AG04449 (cell line): ENCODE data around the gene LRRC71.

Source experiments
- CTCF ChIA-PET: fragments of 350-600 bp; formaldehyde crosslinking; extraction: SDS; loops from one replicate; lab custom pipeline; 2021; ENCODE audit warnings: antibody characterized with exemption; lab: Yijun Ruan, JAX
- POLR2A ChIA-PET: fragments of 400-600, 350-600 bp; formaldehyde crosslinking; extraction: SDS; loops from one replicate; lab custom pipeline; 2020; ENCODE audit warnings: antibody characterized with exemption, inconsistent platforms; lab: Yijun Ruan, JAX
- DNase-seq: peaks from one replicate; pipeline ENCODE4 v3.0.0-alpha.2; 2010; ENCODE audit warnings: low read depth, low spot score
- H3K4me3 ChIP-seq: 2 replicates; pipeline ENCODE4 v1.5.1; 2011; ENCODE audit warnings: low read depth, mild to moderate bottlenecking, control low read depth, low read length
- TF ChIP-seq, protein P1 (sequence below): IDR thresholded peaks from one replicate; pipeline ENCODE4 v1.5.1; 2011; ENCODE audit warnings: mild to moderate bottlenecking, moderate library complexity, low read length, control low read depth, inconsistent platforms; ENCODE audit not compliant: insufficient read depth; ENCODE audit errors: missing control alignments

The LRRC71 gene

DNA sequence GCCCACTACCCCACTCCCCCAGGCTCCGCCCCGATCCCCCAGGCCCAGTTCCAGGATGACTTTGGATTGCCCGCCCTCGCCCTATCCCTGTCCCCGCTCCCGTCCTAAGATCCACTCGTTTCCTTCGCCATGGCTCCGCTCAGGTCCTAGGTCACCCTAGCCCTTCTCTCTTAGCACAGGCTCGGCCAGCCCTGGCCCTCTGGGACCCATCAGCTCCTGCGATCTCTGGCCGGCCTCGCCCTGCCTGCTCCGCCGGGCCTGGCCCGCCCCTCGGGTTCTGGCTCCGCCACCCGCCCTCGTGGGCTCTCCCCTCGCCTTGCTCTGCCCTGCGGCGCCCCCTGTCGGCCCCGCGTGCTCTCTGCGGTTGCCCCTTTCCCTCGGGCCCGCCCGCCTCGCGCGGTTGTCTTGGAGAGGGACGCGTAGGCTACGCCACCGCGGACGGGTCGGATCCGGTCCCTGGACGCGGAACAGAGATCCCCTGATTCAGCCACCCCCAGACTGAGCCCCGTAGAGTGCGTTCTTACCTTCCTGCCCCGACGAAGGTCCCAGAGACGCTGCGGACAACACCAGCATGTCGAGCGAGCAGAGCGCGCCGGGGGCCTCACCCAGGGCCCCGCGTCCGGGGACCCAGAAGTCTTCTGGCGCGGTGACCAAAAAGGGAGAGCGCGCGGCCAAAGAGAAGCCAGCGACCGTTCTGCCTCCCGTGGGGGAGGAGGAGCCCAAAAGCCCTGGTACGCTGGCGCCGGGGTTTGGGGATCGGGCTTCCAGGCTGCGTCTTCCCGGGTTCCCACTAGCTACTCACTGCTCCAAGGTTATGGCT lies at the start of gene LRRC71:
Gene LRRC71, plus strand, starts transcription at position 400 of the 820 bp plus-strand sequence. Its CDS starts 172 bp downstream, at position 572.
- ChIA-PET POLR2A (interaction anchor here (0.6 kb wide), 1 partner anchor 27 kb away, joined by 3 read pairs; the partner anchor contains the start of gene PEAR1), CTCF (interaction anchor here (0.7 to 12.0 kb wide), 13 partner anchors 8 to 236 kb away, joined by 3 to 678 read pairs (median 7); partner anchors contain the start of genes NTRK1 and PEAR1)
- peak within 1 kb of the TSS; percentile 30; the same call in 1 of the 2 replicates for H3K4me3 ChIP-seq
- DNase-seq = no peak
- TF ChIP-seq, protein P1, sequence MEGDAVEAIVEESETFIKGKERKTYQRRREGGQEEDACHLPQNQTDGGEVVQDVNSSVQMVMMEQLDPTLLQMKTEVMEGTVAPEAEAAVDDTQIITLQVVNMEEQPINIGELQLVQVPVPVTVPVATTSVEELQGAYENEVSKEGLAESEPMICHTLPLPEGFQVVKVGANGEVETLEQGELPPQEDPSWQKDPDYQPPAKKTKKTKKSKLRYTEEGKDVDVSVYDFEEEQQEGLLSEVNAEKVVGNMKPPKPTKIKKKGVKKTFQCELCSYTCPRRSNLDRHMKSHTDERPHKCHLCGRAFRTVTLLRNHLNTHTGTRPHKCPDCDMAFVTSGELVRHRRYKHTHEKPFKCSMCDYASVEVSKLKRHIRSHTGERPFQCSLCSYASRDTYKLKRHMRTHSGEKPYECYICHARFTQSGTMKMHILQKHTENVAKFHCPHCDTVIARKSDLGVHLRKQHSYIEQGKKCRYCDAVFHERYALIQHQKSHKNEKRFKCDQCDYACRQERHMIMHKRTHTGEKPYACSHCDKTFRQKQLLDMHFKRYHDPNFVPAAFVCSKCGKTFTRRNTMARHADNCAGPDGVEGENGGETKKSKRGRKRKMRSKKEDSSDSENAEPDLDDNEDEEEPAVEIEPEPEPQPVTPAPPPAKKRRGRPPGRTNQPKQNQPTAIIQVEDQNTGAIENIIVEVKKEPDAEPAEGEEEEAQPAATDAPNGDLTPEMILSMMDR = peak; percentile 98

DNA sequence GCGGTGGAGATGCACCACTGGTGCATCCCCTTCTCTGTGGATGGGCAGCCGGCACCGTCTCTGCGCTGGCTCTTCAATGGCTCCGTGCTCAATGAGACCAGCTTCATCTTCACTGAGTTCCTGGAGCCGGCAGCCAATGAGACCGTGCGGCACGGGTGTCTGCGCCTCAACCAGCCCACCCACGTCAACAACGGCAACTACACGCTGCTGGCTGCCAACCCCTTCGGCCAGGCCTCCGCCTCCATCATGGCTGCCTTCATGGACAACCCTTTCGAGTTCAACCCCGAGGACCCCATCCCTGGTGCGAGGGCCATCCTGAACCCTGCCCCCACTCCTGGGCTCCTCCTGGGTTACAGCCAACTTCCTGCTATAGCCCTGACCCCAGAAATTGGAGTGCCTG lies 46.8 kb upstream of the LRRC71 start:
- H3K4me3 ChIP-seq = no peak overlapping the region
- POLR2A ChIA-PET = no interaction called here
- CTCF ChIA-PET = interaction anchor here (1.2 to 15.4 kb wide), 4 partner anchors 13 to 185 kb away, joined by 4 to 204 read pairs (median 28); partner anchors contain the start of genes INSRR, NTRK1 and PEAR1
- TF ChIP-seq, protein P1 = no peak
- no peak for DNase-seq

DNA sequence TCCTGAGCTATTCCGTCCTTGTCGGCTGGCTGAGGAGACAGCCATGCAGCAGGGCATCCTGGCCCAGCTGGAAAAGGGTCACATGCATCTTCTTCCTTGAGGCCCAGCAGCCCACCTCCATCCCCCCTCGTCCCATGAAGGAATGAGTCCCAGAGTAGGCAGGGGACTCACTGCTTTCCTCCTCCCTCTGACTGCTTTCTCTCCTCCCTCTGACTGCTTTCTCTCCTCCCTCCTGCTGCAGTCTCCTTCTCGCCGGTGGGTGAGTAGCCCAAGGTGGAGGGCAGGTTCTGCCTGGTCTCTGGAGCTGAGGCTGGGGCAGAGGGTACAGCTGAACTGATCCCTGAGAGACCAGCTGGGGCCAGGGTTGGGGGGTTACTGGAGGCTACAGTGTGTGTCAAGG lies 46.3 kb upstream of the LRRC71 start:
- TF ChIP-seq, protein P1 = no peak
- ChIA-PET POLR2A (no interaction called here), CTCF (interaction anchor here (0.6 to 15.4 kb wide), 6 partner anchors 12 to 185 kb away, joined by 3 to 204 read pairs (median 4); partner anchors contain the start of gene PEAR1)
- no peak overlapping the region for H3K4me3 ChIP-seq
- DNase-seq = no peak

DNA sequence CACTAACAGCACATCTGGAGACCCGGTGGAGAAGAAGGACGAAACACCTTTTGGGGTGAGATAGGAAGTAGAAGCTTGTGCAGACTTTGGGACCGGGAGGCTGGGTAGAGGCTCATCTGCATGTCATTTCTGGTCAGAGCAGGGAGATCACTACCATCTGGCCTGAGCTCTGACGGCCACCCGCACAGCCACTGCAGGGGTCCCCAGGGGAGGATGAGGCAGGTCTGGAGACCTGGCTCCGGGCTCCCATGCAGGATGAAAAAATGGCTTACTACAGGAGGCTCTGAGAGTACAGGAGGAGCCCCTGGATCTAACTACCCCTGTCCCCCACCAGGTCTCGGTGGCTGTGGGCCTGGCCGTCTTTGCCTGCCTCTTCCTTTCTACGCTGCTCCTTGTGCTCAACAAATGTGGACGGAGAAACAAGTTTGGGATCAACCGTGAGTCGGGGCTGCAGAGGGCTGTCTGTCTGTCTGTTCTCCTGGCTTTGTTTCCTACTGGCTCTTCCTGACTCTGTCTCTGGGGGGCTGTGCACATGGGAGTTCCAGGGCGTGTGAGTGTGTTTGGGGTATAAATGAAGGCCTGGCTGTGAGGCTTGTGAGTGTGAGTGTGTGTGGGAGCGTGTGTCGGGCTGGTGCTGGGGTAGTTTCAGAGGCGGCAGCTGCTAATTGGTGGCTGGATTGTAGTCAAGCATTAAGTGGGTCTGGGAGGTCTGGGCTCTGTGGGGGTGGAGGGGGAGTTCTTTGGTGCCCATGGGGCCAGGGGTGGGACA lies 45.7 kb upstream of the LRRC71 start:
- ChIA-PET CTCF (interaction anchor here (0.6 to 15.4 kb wide), 10 partner anchors 13 to 196 kb away, joined by 3 to 204 read pairs (median 4); partner anchors contain the start of gene PEAR1), POLR2A (no interaction called here)
- no peak overlapping the region for H3K4me3 ChIP-seq
- DNase-seq = no peak
- TF ChIP-seq, protein P1 = no peak

DNA sequence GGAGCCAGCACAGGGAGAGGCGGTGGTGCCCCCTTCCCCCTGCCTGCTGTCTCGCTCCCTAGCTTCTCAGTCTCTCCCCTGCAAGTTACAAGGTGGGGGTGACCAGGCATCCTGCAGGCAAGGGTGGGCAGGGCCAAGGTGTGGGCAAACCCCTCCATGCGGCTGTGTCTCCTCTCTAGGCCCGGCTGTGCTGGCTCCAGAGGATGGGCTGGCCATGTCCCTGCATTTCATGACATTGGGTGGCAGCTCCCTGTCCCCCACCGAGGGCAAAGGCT lies 45.2 kb upstream of the LRRC71 start:
- TF ChIP-seq, protein P1 = no peak
- no peak for DNase-seq
- ChIA-PET POLR2A (no interaction called here), CTCF (interaction anchor here (1.0 to 15.4 kb wide), 6 partner anchors 13 to 186 kb away, joined by 3 to 204 read pairs (median 4); partner anchors contain the start of gene PEAR1)
- no peak overlapping the region for H3K4me3 ChIP-seq
